Vein endothelial cell (primary cell): ENCODE results near the gene CALHM2. TPM values are rescaled to one million over a fixed set of nuclear protein-coding genes. Genes with fewer than 3 reads are reported as not detected.

ENCODE experiments used
- total RNA-seq: library from RNA; depleted of rRNA; stranded (reverse); fragments of >200 nt; gene quantifications from 2 replicates; pipeline ENCODE4 v1.2.3, GENCODE V29; 2012

The CALHM2 gene
- 19.9 and 34.0 TPM in 2 replicates for total RNA-seq

GRCh38 chr10:103451831-103452505 is at the start of gene CALHM2:
Gene CALHM2, minus strand, starts transcription at chr10:103452370. Its CDS starts 2,429 bp downstream, at chr10:103449941.

GRCh38 chr10:103493362-103493915 is 41.3 kb upstream of the CALHM2 start, which contains the start of gene NEURL1:
Gene NEURL1, plus strand, starts transcription at chr10:103493705. Its CDS starts 683 bp downstream, at chr10:103494388.

GRCh38 chr10:103479135-103479534 is 27.0 kb upstream of the CALHM2 start, which contains the start of gene CALHM3:
Gene CALHM3, minus strand, starts transcription at chr10:103479240. Its CDS starts 208 bp downstream, at chr10:103479032.

GRCh38 chr10:103458720-103459119 is 6.5 kb upstream of the CALHM2 start, which contains the start of gene CALHM1:
Gene CALHM1, minus strand, starts transcription at chr10:103458900. Its CDS starts 149 bp downstream, at chr10:103458751.

Other genes with a start within 250 kb of the CALHM2 start
- 0.33 TPM in 1 of 2 replicates, not detected in the other for gene RPEL1, start 206.5 kb downstream of the CALHM2 start, total RNA-seq
- gene INA, start 175.2 kb downstream of the CALHM2 start, total RNA-seq: 0.33 and 0.48 TPM in 2 replicates
- gene PCGF6, start 101.2 kb downstream of the CALHM2 start, total RNA-seq: 11.1 and 13.2 TPM in 2 replicates
- gene TAF5, start 84.4 kb downstream of the CALHM2 start, total RNA-seq: 3.3 and 6.8 TPM in 2 replicates
- gene ATP5MK, start 55.9 kb downstream of the CALHM2 start, total RNA-seq: 206 and 267 TPM in 2 replicates
- 52.9 and 53.6 TPM in 2 replicates for gene PDCD11, start 55.7 kb downstream of the CALHM2 start, total RNA-seq
- gene CALHM1, start 6.5 kb upstream of the CALHM2 start, total RNA-seq: not detected in 2 replicates
- not detected in 2 replicates for gene CALHM3, start 26.9 kb upstream of the CALHM2 start, total RNA-seq
- gene NEURL1, start 41.3 kb upstream of the CALHM2 start, total RNA-seq: under 0.01 and 0.33 TPM in 2 replicates